Loucy (cell line): ENCODE measurements around the gene PTHLH.

Experiments used
- H2AFZ ChIP-seq: fragments of 200-600 bp; sonication (generic); 2 replicates; pipeline ENCODE4 v1.6.0; 2016; ENCODE audit warnings: antibody characterized with exemption, mild to moderate bottlenecking, low read length, moderate library complexity
- H3F3A ChIP-seq: fragments of 200-600 bp; 2 replicates; pipeline ENCODE4 v1.6.0; 2016; ENCODE audit warnings: antibody characterized with exemption, low read depth, mild to moderate bottlenecking
- H3K27me3 ChIP-seq: fragments of 200-600 bp; sonication (generic); 2 replicates; pipeline ENCODE4 v1.6.1; 2014; ENCODE audit warnings: low read length, mild to moderate bottlenecking; ENCODE audit not compliant: insufficient read depth, poor library complexity, severe bottlenecking
- H3K36me3 ChIP-seq: fragments of 200-600 bp; sonication (generic); 2 replicates; pipeline ENCODE4 v1.6.1; 2016; ENCODE audit warnings: low read length; ENCODE audit not compliant: insufficient read depth
- H3K4me1 ChIP-seq: fragments of 200-600 bp; sonication (generic); 2 replicates; pipeline ENCODE4 v1.5.1; 2014; ENCODE audit warnings: low read length, mild to moderate bottlenecking; ENCODE audit not compliant: insufficient read depth, poor library complexity, severe bottlenecking
- H3K4me2 ChIP-seq: fragments of 200-600 bp; sonication (generic); 2 replicates; pipeline ENCODE4 v1.6.0; 2014; ENCODE audit warnings: antibody characterized with exemption, low read length, low read depth, mild to moderate bottlenecking; ENCODE audit not compliant: poor library complexity, severe bottlenecking
- H3K4me3 ChIP-seq: fragments of 200-600 bp; sonication (generic); 2 replicates; pipeline ENCODE4 v1.5.1; 2014; ENCODE audit warnings: low read length, mild to moderate bottlenecking, mixed read lengths; ENCODE audit not compliant: poor library complexity, severe bottlenecking
- H3K79me2 ChIP-seq: fragments of 200-600 bp; sonication (generic); 2 replicates; pipeline ENCODE4 v1.6.1; 2014; ENCODE audit warnings: low read length; ENCODE audit not compliant: insufficient read depth
- H3K9ac ChIP-seq: fragments of 200-600 bp; sonication (generic); 2 replicates; pipeline ENCODE4 v1.6.0; 2014; ENCODE audit warnings: mild to moderate bottlenecking, low read depth, low read length, moderate library complexity; ENCODE audit not compliant: poor library complexity, severe bottlenecking
- H3K9me2 ChIP-seq: fragments of 200-600 bp; sonication (generic); replicated peaks from 2 replicates; pipeline ENCODE4 v1.6.1; 2016; ENCODE audit warnings: low read depth, low read length, mixed read lengths
- H3K9me3 ChIP-seq: fragments of 200-600 bp; sonication (generic); 2 replicates; pipeline ENCODE4 v1.6.1; 2014; ENCODE audit warnings: mild to moderate bottlenecking, antibody characterized with exemption, low read length, low read depth; ENCODE audit not compliant: insufficient read depth
- H4K20me1 ChIP-seq: fragments of 200-600 bp; sonication (generic); 2 replicates; pipeline ENCODE4 v1.6.0; 2014; ENCODE audit warnings: antibody characterized with exemption, low read length, mild to moderate bottlenecking; ENCODE audit not compliant: insufficient read depth, poor library complexity, severe bottlenecking
- EZH2phosphoT487 ChIP-seq: fragments of 200-600 bp; IDR thresholded peaks from 2 replicates; pipeline ENCODE4 v1.6.1; 2018; ENCODE audit warnings: antibody characterized with exemption, mild to moderate bottlenecking, moderate library complexity, borderline replicate concordance
- TF ChIP-seq, protein P1 (sequence below): fragments of 200-600 bp; sonication (generic); conservative IDR thresholded peaks from 2 replicates; pipeline ENCODE4 v1.5.1; 2014; ENCODE audit warnings: mild to moderate bottlenecking, antibody characterized with exemption, low read length

PTHLH gene

DNA sequence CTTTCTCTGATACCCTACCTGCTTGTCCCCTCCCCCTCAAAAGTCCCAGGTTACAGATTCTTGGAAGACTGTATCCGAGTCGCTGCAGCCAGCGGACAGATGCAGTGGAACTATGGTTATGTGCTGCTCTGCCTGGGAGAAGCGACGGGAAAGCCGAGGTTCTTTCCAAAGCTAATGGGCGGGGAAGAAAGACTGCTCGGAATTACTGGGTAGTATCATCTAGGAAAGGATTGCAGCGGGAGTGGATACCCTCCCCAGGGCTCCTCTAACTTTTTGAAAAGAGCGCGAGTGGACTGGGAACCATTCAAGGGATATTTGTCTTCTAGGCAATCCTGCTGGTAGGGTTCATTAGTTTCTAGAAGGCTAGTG, 1.4 kb downstream of the PTHLH start:
- no peak overlapping the region for H3K4me2 ChIP-seq
- H3K4me1 ChIP-seq, result no peaks in the 10 kb centered on the region
- no peak overlapping the region for H2AFZ ChIP-seq
- no peaks in the 10 kb centered on the region for H3K27me3 ChIP-seq
- no peaks in the 10 kb centered on the region for H3K79me2 ChIP-seq
- H3K4me3 ChIP-seq, result no peak overlapping the region
- no peaks in the 10 kb centered on the region for H3K9me2 ChIP-seq
- H4K20me1 ChIP-seq, result no peaks in the 10 kb centered on the region
- no peak for TF ChIP-seq EZH2phosphoT487
- TF ChIP-seq, protein P1, sequence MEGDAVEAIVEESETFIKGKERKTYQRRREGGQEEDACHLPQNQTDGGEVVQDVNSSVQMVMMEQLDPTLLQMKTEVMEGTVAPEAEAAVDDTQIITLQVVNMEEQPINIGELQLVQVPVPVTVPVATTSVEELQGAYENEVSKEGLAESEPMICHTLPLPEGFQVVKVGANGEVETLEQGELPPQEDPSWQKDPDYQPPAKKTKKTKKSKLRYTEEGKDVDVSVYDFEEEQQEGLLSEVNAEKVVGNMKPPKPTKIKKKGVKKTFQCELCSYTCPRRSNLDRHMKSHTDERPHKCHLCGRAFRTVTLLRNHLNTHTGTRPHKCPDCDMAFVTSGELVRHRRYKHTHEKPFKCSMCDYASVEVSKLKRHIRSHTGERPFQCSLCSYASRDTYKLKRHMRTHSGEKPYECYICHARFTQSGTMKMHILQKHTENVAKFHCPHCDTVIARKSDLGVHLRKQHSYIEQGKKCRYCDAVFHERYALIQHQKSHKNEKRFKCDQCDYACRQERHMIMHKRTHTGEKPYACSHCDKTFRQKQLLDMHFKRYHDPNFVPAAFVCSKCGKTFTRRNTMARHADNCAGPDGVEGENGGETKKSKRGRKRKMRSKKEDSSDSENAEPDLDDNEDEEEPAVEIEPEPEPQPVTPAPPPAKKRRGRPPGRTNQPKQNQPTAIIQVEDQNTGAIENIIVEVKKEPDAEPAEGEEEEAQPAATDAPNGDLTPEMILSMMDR, result no peak
- no peaks in the 10 kb centered on the region for H3F3A ChIP-seq
- H3K9me3 ChIP-seq, result no peaks in the 10 kb centered on the region
- H3K9ac ChIP-seq, result no peak overlapping the region
- H3K36me3 ChIP-seq, result no peaks in the 10 kb centered on the region

- Histone ChIP-seq H3K4me2 (no peak overlapping the region), H3K9me3 (no peaks in the 10 kb centered on the region), H3K9me2 (no peaks in the 10 kb centered on the region), H3K36me3 (no peaks in the 10 kb centered on the region), H3K27me3 (no peaks in the 10 kb centered on the region), H3F3A (no peaks in the 10 kb centered on the region), H3K4me1 (no peaks in the 10 kb centered on the region), H3K9ac (no peak overlapping the region), H2AFZ (no peak overlapping the region), H3K4me3 (no peak overlapping the region), H4K20me1 (no peaks in the 10 kb centered on the region), H3K79me2 (no peaks in the 10 kb centered on the region)
- TF ChIP-seq, protein P1, result no peak
- no peak for TF ChIP-seq EZH2phosphoT487
These were observed 2.0 kb downstream of the PTHLH start for GRCh38 chr12:27970401-27971120.

DNA sequence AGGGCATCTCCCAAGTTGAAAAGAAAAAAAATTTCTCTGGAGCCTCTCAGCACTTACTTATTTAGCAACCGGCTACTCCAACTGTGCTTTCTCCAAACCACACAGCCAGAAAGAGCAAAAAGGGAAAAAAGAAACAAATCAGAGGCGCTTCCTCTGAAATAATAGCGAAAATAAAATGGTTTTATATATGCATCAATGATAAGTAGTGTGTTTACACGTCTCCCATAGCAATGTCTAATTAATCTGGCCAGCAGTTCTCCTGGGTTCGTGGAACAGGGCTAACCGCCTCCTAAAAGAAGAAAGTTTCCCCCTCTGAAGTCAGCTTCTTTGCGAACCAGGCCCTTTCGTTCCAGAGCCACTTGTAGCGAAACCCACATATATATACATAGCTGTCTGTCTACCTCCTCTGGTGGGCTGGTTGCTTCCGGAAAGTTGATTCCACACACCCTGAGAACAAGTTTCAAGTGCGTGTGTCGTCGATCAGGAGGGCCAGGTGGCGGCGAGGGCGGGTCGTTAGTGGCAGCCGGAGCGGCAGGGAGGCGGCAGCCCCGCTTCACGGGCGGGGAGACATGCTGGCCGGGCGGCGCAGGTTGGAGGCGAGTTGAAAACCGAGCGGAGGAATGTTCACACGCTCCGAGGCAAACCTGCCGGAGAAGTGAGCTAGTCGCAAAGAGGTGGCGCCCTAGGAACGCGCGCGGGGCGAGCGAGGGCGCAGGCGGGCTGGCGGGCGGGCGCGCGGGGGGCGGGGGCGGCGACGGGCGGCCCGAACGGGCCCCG, 2.7 kb downstream of the PTHLH start:
- no peak overlapping the region for H2AFZ ChIP-seq
- no peaks in the 10 kb centered on the region for H3K4me1 ChIP-seq
- no peaks in the 10 kb centered on the region for H3K79me2 ChIP-seq
- no peaks in the 10 kb centered on the region for H3K36me3 ChIP-seq
- H3K4me2 ChIP-seq, result no peak overlapping the region
- no peaks in the 10 kb centered on the region for H3F3A ChIP-seq
- no peak overlapping the region for H3K4me3 ChIP-seq
- H3K9me3 ChIP-seq, result no peaks in the 10 kb centered on the region
- no peak overlapping the region for H3K9ac ChIP-seq
- no peak for TF ChIP-seq EZH2phosphoT487
- TF ChIP-seq, protein P1, result no peak
- no peaks in the 10 kb centered on the region for H4K20me1 ChIP-seq
- no peaks in the 10 kb centered on the region for H3K9me2 ChIP-seq
- H3K27me3 ChIP-seq, result no peaks in the 10 kb centered on the region
